SK-N-MC (cell line): ENCODE results near the gene OOSP1.

Source experiments
- DNase-seq: peaks from one replicate; pipeline ENCODE4 v3.0.0-alpha.2; 2011; ENCODE audit warnings: low read depth, low spot score
- H3K27ac ChIP-seq: fragments of 200-600 bp; sonication (generic); 2 replicates; pipeline ENCODE4 v1.5.1; 2016; ENCODE audit warnings: mixed run types
- H3K36me3 ChIP-seq: fragments of 200-600 bp; sonication (generic); 2 replicates; pipeline ENCODE4 v1.6.1; 2017; ENCODE audit warnings: antibody characterized with exemption, low read length, mixed read lengths; ENCODE audit not compliant: insufficient read depth
- H3K4me3 ChIP-seq: fragments of 200-600 bp; sonication (generic); 2 replicates; pipeline ENCODE4 v1.5.1; 2016
- H3K9ac ChIP-seq: fragments of 200-600 bp; sonication (generic); 2 replicates; pipeline ENCODE4 v1.8.0; 2017; ENCODE audit warnings: mixed run types, mixed read lengths; ENCODE audit not compliant: insufficient read length
- H3K9me3 ChIP-seq: fragments of 200-600 bp; sonication (generic); 2 replicates; pipeline ENCODE4 v1.6.1; 2017; ENCODE audit warnings: low read depth, mild to moderate bottlenecking, antibody characterized with exemption, low read length, moderate library complexity, mixed read lengths
- EZH2 ChIP-seq: fragments of 200-600 bp; sonication (generic); IDR thresholded peaks from one replicate; pipeline ENCODE4 v1.6.1; 2017; ENCODE audit warnings: antibody characterized with exemption
- FOXP2 ChIP-seq: optimal IDR thresholded peaks from 2 replicates; pipeline ENCODE3; 2011; ENCODE audit warnings: mild to moderate bottlenecking, moderate library complexity; ENCODE audit not compliant: insufficient read depth; ENCODE audit errors: extremely low read length, control extremely low read depth
- POLR2AphosphoS5 ChIP-seq: IDR thresholded peaks from 2 replicates; pipeline ENCODE4 v1.6.1; 2012; ENCODE audit warnings: mild to moderate bottlenecking, low read depth, low read length, borderline replicate concordance

Gene OOSP1

DNA sequence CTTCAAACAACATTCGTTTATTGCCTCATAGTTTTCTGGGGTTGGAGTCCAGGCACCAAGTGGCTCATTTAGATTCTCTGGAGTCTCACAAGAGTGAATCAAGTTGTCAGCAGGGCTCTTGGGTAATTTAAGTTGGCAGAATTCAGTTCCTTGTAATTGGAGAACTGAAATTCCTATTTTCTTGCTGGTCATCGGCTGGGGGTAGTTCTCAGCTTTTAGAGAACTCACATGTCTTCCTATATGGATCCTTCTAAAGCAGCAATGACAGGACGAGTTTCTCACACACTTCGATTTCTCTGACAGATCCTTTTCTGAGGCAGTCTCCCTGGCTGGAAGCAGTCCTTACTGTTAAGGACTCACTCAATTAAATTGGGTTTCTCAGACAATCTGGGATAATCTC, 61.5 kb downstream of the OOSP1 start:
- Histone ChIP-seq H3K36me3 (no peaks in the 10 kb centered on the region), H3K9me3 (no peaks in the 10 kb centered on the region), H3K27ac (peak overlapping the region; percentile 60; the same call in 1 of the 2 replicates), H3K4me3 (no peak overlapping the region; the same call in none of the 2 replicates), H3K9ac (no peak overlapping the region)
- DNase-seq, result no peak
- no peak for TF ChIP-seq POLR2AphosphoS5
- TF ChIP-seq EZH2, result no peak

GRCh38 chr11:60003729-60004128, 65.5 kb downstream of the OOSP1 start:
- Histone ChIP-seq H3K36me3 (no peaks in the 10 kb centered on the region), H3K4me3 (no peak overlapping the region), H3K9me3 (no peaks in the 10 kb centered on the region), H3K9ac (no peak overlapping the region), H3K27ac (no peak overlapping the region)
- no peak for DNase-seq
- TF ChIP-seq POLR2AphosphoS5 (no peak), EZH2 (no peak), FOXP2 (no peak)

GRCh38 chr11:60005360-60005759, 67.1 kb downstream of the OOSP1 start:
- no peak overlapping the region for H3K4me3 ChIP-seq
- H3K27ac ChIP-seq, result no peak overlapping the region
- H3K9ac ChIP-seq, result no peak overlapping the region
- no peaks in the 10 kb centered on the region for H3K9me3 ChIP-seq
- TF ChIP-seq FOXP2 (no peak), POLR2AphosphoS5 (no peak), EZH2 (no peak)
- DNase-seq, result no peak
- no peaks in the 10 kb centered on the region for H3K36me3 ChIP-seq
